Stimulated activated CD4-positive, alpha-beta T cell treated with anti-CD3 and anti-CD28 coated beads, Interleukin-1b, Interleukin-23, amount 100 ng/mL, for 1 hour (primary cell): ENCODE results near the gene RPH3AL.

ENCODE experiments used
- DNase-seq, 2 donors: peaks; one replicate each; pipeline ENCODE4 v3.0.0-alpha.2; 2020; ENCODE audit warnings: low read depth in 2 of 2

Gene RPH3AL

GRCh38 chr17:301681-302299, 50.8 kb downstream of the RPH3AL start:
- no peak for DNase-seq

- DNase-seq, result no peak
Measured at GRCh38 chr17:300881-301280, 51.7 kb downstream of the RPH3AL start.

DNA sequence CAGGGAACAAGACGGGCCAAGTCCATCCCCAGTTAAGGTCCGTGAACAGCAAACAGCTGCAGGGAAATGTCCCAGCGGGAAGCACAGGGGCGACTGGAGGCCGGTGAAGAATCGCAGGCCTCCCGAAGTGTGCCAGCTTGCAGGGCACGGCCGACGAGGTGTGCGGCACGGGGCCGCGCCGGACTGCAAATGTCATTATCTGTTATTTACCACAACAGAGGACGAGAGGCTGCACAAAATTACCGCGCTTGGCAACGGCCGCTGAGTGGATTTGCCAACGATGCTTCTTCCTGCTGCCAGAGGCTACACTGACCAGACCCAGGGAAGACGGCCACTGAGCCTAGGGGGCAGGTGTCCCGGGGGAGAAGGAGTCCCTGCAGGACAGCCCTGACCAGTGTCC, 53.1 kb downstream of the RPH3AL start:
- DNase-seq, result no peak

GRCh38 chr17:298791-299450, 53.7 kb downstream of the RPH3AL start:
- DNase-seq, result no peak

DNA sequence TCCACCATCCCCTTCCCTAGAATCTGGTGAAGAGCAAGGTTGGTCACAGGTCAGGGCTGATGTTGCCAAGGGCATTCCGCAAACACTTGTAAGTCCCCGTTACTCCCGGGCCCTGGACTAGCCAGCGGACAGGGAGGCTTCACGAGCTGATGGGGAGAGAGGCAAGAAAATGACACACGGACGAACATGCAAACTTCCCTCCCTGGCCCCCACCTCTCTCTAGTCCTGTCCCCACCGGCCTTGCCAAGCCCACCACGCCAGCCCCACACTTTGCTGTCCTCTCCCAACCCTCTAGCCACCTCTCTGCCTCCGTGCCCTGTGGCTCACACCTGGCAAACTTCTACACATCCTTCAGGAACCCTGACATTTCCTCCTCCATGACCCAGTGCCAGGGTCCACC, 54.8 kb downstream of the RPH3AL start:
- no peak for DNase-seq

GRCh38 chr17:296906-297690, 55.5 kb downstream of the RPH3AL start:
- no peak for DNase-seq

DNA sequence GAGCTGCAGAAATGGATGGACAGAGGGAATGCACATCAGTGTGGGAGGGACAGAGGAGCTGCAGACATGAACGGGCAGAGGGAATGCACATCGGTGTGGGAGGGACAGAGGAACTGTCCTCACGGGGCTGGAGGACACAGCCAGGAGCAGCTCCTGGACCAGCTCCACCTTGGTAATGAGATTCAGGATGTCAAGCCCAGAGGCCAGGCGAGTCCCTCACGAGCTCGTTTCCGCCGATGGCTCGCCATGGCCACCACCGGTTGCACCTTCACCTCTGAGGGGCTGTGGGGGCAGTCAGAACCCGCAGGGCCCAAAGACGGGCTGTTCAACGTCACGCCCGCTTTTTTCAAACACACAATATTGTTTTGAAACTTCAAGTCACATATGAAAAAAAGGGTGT, 56.2 kb downstream of the RPH3AL start:
- no peak for DNase-seq

DNA sequence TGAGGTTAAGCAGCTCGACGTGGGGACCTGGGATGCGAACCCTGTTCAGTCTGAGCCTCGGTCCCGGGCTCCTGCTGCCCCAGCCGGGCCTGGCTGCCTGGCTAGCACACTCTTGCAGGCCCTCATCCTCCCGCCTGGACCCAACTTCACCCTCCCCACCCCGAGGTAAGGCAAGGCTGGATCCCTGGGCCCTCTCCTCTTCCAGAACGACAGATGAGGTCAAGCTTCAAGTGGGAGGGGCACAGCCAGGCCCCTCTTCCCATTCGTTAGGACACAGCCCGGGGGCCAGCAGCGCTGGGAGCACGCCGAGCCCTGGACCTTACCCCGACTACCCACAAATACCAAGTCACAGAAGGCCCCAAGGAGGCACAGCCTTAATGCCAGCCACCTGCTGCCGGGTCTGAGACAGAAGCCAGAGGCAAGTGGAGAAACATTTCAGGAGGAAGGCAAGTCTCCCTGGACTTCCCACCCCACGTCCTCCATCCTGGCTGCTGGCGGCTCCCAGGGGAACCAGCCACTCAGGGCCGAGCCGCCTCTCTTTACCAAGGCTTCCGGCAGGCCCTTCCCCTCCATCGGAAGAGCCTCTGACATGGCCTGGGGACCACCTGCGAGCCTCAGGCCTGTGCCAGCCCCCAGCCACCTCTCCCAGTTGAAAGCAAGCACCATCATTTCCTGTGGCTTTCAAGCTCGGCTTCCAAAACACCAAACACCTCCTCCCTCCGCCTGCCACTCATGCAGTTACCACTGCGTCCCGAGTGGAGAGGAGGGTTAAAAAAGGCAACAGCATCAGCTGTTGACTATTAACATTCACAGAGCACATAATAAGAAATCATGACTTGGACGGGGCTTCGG, 59.9 kb downstream of the RPH3AL start:
- no peak for DNase-seq

DNA sequence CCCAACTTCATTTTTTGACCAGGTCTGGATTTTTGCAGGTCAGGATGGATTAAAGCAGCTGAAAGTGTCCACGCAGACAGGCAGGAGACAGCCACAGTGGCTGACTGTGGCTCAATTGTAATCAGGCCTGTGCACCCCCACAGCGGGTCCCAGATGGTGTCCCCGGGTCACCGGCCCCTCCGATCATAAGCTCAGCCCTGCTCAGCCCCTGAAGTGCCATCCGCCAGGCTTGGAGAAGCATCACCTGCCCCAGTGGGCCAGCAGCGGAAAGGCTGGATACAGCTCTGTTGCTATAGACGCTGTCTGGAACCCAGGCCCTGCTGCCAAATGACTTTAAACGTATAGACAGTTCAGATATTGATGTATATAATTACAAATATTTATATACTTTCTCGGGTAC, 60.6 kb downstream of the RPH3AL start:
- no peak for DNase-seq

- DNase-seq, result no peak
Measured at GRCh38 chr17:291587-291986, 61.0 kb downstream of the RPH3AL start.

DNA sequence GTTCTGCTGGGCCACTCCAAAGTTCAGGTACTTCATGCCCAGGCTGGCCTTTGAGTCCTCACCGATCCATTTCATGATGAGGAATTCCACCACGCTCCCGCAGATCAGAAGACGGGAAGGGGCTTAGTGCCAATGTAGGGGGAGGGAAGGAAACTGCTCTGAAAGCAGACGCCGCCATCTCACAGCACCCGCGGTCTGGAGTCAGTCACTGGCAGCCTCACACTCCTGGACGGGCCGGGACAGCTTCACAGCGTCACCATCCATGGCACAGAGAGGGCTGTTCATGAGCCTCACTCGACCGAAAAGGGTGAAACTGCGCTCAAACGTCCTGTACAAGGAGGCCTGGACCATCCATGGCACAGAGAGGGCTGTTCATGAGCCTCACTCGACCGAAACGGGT, 62.0 kb downstream of the RPH3AL start:
- no peak for DNase-seq

- no peak for DNase-seq
Measured at GRCh38 chr17:290121-290521, 62.5 kb downstream of the RPH3AL start.

DNA sequence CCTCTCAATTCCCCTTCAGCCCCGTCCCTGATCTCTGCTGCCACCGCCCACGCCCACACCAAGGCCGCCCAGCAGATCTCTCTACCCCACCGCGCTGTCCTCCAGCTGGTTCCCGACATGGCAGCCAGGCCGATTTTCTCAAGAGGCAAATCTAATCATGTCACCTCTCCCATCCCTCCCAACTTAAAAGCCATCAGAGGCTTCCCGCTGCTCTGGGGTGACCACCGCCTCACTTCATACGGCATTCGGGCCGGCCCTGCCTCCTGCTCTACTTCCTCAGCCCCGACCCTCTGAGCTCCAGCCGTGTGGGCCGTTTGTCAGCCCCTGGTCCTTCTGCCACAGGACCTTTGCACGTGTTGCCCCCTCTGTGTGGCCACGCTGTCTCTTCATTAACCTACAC, 63.2 kb downstream of the RPH3AL start:
- no peak for DNase-seq

DNA sequence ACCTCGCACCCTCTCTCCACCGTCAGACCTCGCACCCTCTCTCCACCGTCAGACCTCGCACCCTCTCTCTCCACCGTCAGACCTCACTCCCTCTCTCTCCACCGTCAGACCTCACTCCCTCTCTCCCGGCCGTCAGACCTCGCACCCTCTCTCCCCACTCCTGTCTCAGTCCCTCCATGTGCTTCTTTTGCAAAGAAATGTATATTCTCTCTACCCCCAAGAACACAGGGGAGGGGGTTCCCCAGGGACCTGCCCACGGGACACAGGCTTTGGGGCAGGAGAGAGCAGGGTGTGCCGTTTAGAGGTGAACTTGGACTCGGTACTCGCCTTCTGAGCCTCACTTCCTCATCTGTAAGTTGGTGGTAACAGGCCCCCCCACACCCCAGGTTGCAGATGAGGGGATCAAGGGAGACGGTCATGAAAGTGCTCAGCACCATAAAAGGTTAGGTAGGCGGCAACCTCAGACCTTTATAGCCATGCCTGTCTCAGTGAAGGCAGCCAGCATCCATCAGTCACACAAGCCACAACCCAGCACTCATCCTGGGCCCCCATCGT, 63.7 kb downstream of the RPH3AL start:
- no peak for DNase-seq

GRCh38 chr17:286571-286970, 66.0 kb downstream of the RPH3AL start:
- no peak for DNase-seq

DNA sequence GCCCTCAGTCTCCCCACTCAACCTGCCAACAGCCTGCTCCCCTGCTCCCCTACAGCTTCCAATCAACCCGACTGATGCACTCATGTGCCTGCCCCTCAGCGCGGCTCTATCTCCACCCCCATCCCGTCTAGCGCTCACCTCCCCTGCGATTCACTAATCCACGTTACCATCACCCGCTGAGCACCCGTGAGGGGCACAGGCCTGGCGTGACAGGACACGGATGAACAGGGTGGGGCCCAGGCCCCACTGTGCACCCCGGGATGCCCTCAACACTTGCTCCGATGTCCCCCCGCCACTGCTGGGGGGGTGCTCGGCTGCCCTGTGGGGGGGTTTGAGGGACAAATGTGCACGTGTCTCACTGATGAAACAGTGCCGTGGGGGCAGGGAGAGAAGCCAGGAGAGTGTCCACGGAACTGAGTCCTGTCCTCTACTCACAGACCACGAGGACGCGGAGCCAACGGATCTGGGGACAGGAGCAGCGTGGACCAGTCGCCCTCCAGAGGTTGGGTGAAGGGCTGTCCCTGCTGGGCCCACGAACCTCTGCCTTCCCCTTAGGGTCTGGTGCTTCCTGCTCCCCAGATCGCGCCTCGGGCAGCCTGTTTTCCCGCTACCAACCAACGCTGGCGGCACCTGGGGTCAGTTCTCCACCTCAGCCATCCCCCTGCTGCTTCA, 66.7 kb downstream of the RPH3AL start:
- DNase-seq, result no peak

GRCh38 chr17:284676-285355, 67.8 kb downstream of the RPH3AL start:
- no peak for DNase-seq

DNA sequence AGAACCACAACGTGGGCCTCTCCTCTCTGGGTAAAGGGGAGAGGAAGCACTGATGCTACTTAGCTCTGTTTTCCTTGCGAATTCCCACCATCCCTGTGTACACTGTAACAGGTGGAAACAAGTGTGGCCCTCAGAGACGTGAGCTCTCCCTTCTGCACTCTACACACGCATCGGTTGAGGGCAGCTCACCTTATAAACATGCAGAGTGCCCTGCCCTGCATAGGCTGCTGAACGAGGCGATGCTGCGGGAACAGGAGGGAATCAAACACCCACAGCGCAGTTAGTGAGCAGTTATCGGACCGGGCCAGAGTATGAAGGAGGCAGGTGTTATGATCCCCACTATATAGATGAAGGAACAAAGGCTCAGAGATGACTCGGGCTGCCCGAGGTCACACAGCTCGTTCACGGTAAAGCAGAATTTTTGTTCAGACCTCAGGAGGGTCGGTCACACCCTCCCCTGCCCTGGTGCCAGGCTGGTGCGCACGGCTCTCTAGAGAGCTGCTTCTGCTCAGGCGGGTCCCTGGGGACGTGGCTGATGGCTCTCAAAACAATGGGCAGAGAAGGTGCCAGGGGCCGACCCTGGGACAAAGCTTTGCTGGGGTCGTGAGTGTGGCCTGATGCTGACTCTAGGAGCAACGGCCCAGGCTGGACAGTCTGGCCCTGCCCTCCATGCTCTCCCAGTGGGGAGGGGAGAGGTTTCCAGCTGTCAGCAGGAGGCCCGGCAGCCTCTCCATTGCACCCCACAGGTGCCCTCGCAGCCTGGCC, 68.5 kb downstream of the RPH3AL start:
- DNase-seq, result no peak

DNA sequence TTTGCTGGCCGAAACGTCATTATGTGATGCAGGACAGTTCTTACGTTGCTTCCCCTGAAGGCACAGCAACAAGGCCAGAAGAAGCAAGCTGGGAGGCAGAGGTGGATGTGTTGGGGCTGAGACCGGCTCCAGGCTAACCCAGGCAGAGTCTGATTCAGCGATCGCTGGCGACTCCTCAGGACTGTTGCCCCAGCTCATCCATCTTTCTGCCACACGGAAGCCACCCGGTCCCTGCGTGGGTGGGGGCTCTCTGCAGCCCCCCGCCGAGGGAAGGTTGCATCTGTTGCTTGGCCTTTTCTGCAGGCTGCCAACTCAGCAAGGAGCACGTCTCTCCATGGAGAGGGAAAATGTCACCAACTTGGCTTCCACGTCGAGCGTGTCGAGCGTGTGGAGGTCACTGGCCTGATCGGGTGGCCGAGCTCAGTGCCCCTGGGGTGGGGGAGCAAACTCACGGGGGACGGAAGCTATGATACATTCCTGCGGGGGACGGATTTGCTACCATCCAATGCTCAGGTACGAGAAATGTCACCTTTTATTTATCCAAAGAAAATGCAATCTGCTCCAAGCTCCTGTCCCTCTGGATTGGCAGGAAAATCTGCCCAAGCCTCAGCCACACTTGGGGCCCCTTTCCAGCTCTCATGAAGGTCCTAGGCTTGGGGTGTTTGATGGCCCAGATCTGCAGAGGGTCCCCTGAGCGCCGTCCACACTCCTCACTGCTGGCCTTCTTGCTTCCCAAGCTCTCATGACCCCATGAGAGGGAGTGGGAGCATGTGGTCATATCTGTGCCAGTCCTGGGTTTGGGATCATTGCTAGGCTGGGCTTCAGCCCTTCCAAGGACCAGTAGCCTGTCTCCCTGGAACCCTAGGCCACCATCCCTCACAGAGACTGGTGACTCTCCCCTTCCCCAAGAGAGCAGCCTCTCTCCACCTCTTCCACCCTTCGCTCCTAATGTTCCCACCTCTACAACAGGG, 69.4 kb downstream of the RPH3AL start:
- no peak for DNase-seq
